ENCODE measurements around the gene ASB5.

The ASB5 gene

DNA sequence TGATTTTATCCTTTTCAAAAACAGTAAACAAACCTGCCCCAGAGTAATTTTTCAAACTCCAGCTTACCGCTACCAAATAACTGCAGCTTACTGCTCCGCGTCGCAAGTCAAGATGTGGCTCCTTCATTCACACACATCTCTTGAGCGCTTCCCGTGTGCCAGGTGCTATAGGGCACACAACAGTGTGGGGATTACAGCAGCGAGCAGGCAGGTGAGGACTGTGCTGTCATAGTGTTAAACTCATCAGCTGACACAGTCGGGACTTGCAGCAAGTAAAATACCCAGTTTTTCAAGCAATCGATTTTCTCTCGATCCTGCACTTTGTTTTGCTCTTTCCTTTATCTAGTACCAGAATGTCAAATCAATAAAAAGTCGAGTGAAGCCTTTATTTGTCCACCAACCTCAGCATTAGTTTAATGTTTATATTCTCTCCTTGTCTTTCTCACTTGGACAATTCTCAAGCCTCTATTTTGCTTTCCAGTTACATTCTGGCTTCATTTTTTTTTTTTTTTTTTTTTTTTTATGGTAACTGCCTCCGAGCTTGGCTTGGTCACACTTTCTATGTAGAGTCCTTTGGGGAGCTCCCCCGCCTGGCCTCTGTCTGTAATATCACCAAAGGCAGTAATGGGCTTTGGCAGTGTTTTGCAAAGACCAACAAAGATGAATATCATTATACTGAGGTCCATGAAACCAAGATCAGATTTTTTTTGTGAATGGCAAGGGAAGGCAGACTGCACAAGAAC lies 8.3 kb upstream of the ASB5 start:
- DNase-seq (ENCODE audit: low read depth in 2 of 2), result peak in 1 of 2 donors; percentile 3

DNA sequence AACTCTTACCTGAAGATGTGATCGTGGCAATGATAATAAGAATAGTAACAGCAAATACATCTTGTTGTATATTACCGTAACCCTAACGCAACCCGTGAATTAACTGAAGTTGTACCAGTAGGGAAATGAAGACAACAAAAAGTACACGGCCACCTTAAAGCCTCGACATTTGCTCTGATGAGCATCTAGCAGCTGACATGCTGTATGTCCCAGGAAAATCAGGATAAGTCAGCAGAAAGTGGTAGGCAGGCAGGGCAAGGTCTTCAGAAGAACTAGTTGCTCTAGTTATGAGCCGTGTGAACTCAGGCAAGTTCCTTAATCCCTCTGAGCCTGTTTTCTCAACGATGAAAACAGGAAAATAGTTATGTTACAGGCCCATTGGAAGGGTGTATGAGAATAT lies 7.7 kb upstream of the ASB5 start:
- DNase-seq (ENCODE audit: low read depth in 2 of 2), result no peak

DNA sequence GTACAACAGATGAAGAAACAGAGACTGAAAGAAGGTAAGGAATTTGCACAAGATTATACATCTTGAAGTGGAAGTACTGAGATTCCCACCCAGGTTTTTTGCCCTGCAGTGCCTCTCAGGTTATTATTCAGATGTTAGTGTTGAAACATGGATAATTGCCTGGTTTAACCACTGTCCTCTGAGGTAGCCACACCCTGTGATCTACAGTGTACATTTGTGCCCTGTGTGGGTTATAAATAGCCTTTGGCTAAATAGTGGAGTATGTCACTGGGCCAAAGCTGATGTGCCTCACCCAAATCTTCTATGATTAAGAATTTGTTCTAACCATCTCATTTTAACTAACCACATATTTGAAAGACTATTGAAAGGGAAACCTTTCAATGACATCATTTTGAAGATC lies 5.4 kb upstream of the ASB5 start:
- DNase-seq (ENCODE audit: low read depth in 2 of 2), result no peak

DNA sequence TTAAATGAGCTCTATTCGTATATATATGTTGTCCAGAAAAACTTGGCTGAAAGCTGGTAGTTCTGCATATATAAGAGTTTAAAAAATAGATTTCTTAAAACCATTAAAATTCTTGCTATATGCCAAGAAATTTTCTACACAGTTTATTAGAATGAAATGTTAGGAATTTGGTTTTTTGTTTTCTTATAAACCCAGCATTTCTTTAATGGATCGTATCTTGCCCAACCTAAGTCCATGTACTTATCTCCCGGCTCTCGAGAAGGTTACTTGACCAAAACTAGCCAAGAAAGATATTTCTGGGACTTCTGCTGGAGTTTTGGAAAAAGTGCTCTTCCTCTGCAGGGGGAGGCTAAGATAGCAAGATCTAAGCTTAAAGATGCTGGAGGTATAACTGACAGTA lies 4.7 kb upstream of the ASB5 start:
- DNase-seq (ENCODE audit: low read depth in 2 of 2), result no peak

DNA sequence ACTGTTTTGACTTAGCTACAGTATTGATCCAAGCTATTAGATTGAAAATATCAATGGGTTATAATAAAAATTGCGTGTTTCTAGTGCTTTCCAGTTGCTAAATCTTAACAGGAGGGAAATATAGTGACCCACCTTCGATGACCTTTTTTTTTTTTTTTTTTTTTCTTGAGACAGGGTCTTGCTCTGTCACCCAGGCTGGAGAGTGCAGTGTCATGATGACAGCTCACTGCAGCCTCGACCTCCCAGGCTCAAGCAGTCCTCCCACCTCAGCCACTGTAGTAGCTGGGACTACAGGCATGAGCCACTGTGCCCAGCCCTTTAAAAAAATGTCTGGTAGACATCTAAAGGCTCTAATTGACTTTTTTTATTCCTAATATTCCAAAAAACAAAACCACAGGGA lies 3.8 kb upstream of the ASB5 start:
- no peak for DNase-seq (ENCODE audit: low read depth in 2 of 2)

DNA sequence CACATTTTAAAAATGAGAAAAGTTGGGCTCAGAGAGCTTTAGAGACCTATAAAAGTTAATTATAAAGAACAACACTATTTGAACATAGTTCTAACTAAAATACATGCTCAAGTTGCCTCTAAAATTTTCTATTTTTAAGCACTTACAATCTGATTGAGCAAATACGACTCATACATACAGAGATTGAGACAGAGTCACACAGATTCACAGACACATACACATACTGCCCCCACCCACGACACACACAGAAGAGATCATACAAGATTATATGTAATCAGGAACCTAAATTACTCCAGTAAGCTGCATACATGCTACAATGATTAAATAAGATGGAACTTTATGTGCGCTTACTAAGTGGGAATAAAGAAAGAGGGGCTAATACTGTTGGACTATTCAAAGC lies 2.7 kb upstream of the ASB5 start:
- no peak for DNase-seq (ENCODE audit: low read depth in 2 of 2)

DNA sequence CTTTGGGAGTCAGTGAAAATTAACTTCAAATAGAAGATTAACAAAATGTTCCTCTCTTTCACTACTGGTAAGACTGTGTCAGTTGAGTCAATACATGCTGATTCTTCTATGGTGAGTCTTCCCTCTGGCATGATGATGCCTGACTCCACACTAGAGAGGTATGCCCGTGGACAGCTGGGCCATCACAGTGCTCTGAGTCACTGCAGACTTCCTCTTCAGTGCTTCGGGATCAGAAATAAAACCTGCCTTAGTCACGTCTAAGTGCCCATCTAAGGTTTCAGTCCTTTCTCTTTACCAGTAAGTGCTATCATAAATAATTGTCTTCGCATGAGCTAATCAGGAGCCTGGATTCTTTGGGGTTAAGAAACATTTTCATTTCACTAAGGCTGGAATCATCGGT lies 1.6 kb upstream of the ASB5 start:
- no peak for DNase-seq (ENCODE audit: low read depth in 2 of 2)

DNA sequence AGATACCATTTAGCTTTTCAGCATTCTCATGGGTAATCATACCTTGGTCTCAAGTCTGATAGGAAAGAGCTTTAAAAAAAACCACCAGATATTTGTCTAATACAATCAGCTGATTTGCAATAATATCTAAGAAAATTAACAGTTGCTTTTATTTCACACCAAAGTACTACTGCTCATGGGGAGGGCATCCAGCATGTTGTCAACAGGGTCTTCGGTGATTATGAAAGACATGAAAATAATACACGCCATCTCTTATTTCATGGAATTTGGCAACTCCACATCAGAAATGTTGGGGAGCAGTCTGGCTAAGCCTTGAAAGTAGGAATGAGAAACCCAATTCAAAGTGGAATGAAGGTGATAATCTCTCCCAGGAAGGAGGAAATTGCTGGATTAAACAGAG lies 3.0 kb downstream of the ASB5 start:
- DNase-seq (ENCODE audit: low read depth in 2 of 2), result no peak

DNA sequence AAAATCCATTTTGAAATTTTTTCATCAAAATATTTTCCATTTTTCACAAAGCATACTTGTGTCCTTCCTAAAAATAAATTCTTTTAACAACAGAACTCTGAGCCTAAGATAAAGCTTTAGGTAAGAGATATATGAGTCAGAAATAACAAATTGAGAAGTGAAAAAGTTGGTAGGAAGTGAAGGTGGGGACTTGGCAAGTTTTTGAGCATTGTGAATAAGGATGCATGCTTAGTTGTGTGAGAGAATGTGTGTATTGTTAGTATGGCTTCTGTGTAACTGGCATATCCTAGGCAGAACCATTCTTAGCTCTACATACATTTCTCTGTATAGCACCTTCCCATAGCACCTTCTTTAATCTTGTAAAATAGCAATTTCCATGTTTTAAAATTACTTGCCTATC lies 6.8 kb downstream of the ASB5 start:
- no peak for DNase-seq (ENCODE audit: low read depth in 2 of 2)

DNA sequence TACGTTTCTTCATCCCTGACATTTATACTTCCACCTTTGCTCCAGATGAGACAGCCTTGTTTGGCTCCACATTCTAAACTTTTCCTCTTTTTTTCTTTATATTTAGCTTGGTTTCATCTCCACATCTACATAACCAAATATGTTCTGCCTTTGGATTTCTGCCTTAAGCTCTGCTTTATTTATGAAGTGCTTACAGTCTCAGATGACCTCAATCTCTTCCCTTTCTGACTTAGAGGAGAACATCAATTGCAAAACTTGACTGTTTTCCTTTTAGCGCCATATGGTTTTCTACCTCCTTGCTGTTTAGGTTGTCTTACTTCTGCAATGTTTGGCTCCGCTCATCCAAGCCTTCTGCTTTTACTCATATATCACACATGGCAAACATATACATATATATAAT lies 7.5 kb downstream of the ASB5 start:
- DNase-seq (ENCODE audit: low read depth in 2 of 2), result no peak

DNA sequence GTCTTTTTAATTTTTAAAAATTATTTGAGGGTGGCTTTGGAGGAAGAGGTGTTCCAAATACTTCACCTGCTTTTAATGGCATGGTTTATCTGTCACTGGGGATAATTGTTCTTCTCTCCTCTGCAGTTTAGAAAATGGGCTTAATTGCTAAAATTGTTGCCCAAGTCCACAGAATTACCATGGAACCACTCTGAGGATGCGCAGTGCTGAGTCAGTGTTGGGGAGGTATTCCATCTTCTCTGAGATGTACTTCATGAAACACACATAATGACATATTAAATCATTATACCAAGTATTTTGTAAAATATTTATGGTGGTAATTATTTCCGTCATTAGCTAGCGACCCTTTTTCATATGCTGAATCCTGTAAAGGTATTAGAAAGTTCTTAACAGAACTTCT lies 8.0 kb downstream of the ASB5 start:
- DNase-seq (ENCODE audit: low read depth in 2 of 2), result no peak

DNA sequence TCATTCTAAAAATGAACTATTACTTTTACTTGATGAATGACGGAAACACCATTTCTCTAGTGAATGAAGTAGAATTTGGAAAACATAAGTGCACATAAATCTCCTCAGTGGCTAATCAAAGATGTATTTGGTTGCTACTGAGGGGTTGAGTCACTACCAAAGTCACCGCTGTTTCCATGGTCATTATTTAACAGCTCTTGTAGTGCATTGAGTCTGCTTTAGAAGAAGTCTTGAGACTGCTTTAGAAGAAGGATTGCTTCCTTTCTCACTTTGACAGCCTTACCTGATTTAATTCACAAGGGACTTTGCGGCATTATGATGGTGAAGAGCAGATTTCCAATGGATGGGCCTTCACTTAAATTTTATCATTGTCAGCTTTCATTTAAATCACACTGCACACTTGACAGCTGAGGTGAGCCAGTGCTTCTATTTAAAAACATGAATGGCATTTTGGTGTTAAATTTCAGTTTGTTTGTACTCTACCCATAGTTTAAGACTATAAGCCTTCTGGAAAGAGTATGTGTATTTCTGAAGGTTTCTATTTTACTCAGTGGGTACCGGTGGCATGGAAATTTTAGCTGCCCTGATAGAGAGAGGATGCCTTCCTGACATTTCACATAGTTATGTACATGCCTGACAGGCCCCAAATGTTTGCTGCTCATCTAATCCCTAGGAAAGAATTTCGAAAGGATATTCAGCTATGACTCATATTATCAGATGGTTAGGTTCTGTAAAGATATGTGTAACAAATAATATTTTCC lies 9.5 kb downstream of the ASB5 start:
- no peak for DNase-seq (ENCODE audit: low read depth in 2 of 2)

DNA sequence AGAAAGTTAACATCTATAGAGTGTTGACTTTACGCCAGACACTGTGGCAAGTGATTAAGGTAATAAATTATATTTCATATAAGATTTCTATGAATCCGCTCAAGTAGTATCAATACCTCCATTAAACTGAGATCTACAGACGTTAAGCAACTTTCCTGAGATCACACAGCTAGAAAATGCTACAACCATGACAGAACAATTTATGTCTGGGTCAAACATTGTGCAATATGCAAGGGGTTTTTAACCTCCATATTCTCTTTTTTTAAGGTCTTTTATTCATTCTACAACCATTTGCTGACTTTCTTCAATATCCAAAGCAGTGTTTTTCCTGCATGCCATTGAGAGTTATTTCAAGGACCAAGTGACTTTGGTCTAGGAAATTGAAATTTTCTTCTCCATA lies 10.9 kb downstream of the ASB5 start:
- no peak for DNase-seq (ENCODE audit: low read depth in 2 of 2)

DNA sequence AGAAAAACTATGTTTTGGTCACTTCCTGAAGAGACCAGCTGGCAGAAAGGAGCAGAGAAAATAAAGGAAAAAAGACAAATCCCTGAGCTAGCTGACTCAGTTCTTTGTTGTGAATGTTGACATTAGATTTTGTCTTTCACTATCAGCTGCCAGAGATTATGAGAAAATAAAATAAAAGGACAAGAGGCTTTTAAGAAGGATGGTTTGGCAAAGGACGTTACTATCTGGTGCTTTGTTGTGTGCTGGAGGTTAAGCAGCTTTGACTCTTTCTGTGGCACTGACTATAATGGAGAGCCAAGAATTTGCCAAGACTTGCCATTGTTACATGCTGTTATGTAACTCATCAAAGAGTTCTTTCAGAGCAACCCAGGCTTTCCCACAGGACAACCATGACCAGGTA lies 12.1 kb downstream of the ASB5 start:
- no peak for DNase-seq (ENCODE audit: low read depth in 2 of 2)

DNA sequence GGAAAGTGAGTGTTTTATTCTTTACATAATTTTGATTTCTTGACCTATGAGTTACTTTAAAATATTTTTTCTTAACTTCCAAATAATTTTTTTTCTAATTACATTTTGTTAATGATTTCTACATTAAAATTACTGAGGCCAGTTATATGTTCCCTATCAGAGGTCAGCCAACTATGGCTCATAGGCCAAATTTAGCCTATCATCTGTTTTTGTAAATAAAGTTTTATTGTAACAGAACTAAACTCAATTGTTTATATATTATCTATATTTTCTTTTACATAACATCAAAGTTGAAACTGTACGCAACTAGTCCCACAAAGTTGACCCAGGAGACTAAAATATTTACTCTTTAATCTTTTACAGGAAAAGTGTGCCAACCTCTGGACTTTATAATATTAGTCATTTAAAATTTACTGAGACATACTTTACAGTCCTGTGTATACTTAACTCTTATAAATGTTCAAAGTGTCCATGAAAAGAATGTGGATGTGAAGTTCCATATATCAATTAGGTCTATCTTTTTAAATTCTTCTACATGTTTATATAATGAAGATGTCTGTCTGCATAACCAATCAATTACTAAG lies 26.2 kb downstream of the ASB5 start:
- DNase-seq (ENCODE audit: low read depth in 2 of 2), result no peak

DNA sequence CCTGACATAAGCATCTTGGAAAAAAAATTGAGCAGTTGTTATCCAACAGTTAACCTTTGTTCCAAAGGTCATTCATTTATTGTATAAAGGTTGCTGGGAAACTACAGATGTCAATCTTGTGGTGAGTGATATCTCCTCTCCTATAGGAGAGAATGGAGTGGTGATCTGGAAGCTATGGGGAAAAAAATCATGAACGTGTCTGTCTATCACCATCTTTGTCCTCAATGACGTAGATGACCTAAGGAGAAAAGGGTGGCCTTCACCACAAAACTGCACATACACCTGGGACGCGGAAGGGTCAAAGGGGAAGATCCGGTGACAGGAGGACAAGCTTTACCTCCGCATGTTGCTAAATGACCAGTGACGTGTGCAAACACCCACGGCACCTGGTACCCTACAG lies 27.3 kb downstream of the ASB5 start:
- DNase-seq (ENCODE audit: low read depth in 2 of 2), result no peak

DNA sequence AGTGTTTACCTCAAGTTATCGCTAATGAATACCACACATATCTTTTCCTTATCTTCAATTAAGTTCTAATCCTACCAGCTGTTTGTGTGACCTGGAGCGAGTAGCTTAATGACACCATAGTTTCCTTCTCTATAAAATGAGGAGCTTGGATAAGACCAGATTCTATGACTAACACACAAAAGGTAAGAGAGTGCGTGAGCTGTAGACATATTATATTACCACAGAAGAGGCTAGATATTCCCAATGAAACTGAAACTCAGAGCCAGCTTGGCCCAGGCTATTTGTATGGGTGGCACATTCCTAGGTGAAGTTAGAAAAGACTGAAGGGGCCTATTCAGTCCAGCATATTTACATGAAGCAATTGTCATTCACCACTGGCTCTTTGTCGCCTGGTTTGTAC lies 30.2 kb downstream of the ASB5 start:
- DNase-seq (ENCODE audit: low read depth in 2 of 2), result no peak

DNA sequence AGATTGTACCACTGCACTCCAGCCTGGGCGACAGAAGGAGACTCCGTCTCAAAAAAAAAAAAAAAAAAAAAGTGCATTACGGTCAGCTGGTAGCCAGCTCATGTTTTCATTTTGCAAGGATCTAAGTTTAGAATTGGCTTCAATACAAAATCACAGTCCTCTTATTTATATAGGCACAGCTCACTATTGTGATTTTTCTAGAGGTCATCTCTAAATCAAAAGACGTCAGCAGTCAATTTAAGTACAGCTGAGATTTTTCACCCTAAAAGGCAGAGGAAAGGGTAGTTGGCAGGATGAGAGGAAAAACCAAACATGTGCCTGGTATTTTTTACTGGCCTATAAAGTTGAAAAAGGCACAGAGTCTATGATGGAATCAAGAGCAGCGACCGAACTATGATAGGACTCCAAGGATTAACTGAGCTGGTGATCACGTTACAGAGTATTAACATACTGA lies 30.8 kb downstream of the ASB5 start:
- DNase-seq (ENCODE audit: low read depth in 2 of 2), result no peak

DNA sequence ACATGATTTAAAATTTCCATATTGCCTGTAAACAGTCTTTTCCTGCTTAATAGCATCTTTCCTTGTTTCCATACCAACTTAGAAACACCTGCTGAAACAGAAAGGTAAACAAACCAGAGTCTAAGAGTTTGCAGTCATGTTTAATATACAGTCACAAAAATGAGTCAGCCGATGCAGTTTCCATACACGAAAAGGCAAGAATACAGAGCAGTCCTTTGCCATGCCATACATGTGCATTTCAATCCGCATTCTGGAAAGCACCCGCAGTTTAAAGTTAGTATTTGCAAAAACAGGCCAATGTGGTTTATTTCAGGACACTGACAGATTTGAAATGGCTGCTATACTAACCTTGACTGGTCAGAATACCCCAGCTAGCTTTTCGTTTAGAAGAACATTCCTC lies 32.1 kb downstream of the ASB5 start:
- no peak for DNase-seq (ENCODE audit: low read depth in 2 of 2)

DNA sequence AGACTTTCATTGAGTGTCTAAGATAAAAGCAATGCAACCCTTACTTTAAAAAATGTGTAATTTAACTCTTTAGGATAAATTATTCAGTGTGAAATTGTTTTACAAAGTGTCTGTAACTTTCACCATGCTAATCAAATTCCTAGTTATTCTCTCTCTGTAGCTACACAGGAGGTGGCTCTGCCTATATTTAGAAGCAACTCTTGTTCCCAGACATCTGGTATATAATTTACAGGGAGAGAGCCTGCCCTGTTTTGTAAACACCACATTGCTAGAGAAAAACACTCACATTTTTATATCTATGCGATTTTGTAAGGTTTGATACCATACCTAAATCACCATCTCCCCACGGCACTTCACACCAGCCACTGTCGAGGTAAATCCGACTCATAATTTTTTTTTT lies 38.2 kb downstream of the ASB5 start:
- DNase-seq (ENCODE audit: low read depth in 2 of 2), result no peak

DNA sequence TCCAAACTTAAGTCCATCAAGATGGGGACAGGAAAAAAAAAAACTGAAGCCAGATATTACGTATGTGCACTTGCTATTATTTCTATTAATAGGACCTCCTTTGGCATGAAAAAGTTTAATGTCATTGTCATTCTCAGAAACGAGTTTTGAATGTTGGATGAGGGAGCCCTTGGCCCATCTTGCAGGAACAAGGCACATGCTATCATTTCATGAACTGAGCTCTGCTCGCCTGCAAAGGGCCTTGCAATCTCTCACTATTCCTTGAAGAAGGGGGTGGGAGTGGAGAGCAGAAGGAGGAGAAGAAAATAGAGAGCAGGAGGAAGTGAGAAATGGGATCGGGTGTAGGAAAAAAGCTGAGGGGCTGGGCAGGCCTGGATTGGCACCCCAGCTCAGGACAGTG lies 39.4 kb downstream of the ASB5 start:
- DNase-seq (ENCODE audit: low read depth in 2 of 2), result no peak

DNA sequence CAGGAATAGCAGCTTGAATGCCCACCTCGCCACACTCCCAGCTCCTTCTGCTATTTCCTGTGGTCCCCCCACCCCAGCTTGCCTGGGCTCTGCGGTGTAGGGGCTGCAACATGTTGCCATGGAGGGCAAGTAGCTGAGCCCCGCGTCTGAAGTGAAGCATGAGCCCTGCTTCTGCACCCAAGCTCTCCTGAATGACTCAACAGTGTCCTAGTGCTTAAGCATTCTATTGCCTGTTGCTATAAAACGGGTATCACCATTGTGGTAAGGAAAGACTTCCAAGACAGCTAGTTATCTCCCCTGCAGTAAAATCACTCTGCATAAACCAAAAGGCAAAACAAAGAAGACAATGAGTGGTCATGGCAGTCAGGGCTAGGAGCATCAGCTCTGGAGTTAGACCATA lies 42.3 kb downstream of the ASB5 start:
- DNase-seq (ENCODE audit: low read depth in 2 of 2), result no peak

DNA sequence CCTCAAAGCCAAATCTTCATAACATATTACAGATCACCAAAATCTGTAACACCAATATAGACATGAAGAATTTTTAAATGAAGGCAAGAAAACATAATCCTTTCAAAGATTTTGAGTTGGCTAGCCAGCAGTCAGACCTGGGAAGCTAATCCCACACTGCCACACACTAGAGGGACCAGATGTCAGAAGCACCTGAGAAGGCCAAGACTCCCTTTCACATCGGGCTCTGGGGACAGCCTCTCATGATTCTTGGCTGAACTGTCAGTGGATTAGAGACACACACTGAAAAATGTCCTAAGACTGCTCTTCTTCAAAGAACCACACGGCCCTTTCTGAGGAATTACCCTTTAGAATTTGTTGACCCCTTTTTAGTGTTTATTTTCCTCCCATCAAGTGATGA lies 45.5 kb downstream of the ASB5 start:
- DNase-seq (ENCODE audit: low read depth in 2 of 2), result no peak

Data from stimulated activated CD4-positive, alpha-beta T cell treated with anti-CD3 and anti-CD28 coated beads, Interleukin-4, amount 100 ng/mL, for 48 hours (primary cell).